Fibroblast of the aortic adventitia (primary cell): Measurements from ENCODE around the gene ENGASE. TPM values are rescaled to one million over a fixed set of nuclear protein-coding genes. Genes with fewer than 3 reads are reported as not detected.

Experiments used
- DNase-seq: peaks from one replicate; pipeline ENCODE4 v3.0.0-alpha.2; 2010; ENCODE audit warnings: low read depth
- H3K4me3 ChIP-seq: 2 replicates; pipeline ENCODE4 v1.5.1; 2011; ENCODE audit warnings: low read depth, mild to moderate bottlenecking, control low read depth, low read length, moderate library complexity
- total RNA-seq: library from RNA; depleted of rRNA; stranded (reverse); fragments of >200 nt; gene quantifications from 2 replicates; pipeline ENCODE4 v1.2.3, GENCODE V29; 2012; ENCODE audit warnings: low replicate concordance
- TF ChIP-seq, protein P1 (sequence below): IDR thresholded peaks from 2 replicates; pipeline ENCODE4 v1.5.1; 2011; ENCODE audit warnings: mild to moderate bottlenecking, low read length, control low read depth, inconsistent platforms; ENCODE audit not compliant: insufficient read depth

Gene ENGASE
- total RNA-seq, 1 donor: 8.4 TPM

- TF ChIP-seq, protein P1, sequence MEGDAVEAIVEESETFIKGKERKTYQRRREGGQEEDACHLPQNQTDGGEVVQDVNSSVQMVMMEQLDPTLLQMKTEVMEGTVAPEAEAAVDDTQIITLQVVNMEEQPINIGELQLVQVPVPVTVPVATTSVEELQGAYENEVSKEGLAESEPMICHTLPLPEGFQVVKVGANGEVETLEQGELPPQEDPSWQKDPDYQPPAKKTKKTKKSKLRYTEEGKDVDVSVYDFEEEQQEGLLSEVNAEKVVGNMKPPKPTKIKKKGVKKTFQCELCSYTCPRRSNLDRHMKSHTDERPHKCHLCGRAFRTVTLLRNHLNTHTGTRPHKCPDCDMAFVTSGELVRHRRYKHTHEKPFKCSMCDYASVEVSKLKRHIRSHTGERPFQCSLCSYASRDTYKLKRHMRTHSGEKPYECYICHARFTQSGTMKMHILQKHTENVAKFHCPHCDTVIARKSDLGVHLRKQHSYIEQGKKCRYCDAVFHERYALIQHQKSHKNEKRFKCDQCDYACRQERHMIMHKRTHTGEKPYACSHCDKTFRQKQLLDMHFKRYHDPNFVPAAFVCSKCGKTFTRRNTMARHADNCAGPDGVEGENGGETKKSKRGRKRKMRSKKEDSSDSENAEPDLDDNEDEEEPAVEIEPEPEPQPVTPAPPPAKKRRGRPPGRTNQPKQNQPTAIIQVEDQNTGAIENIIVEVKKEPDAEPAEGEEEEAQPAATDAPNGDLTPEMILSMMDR: no peak
- no peak overlapping the region for H3K4me3 ChIP-seq
- DNase-seq: no peak
These were observed 5.7 kb downstream of the ENGASE start for GRCh38 chr17:79080349-79080748.

DNA sequence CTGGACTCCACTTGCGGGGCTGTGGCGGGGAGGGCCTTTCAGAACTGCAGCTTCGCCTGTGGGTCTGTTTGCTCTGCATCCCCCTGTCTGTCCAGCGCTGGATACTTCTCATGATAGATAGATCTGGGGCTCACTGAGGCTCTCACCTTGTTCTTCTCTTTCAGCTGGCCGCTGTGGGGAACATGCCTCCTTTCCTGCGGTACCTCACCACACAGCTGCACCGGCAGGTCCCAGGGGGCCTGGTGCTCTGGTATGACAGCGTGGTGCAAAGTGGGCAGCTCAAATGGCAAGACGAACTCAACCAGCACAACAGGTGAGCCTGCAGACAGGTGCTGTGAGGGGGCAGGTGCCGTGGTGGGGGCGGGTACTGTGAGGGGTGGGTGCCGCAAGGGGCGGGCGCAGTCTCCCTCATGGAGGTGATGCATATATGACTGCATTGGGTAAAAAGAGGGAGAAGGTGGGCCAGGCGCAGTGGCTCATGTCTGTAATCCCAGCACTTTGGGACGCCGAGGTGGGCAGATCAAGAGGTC lies 6.2 kb downstream of the ENGASE start:
- no peak overlapping the region for H3K4me3 ChIP-seq
- TF ChIP-seq, protein P1: no peak
- DNase-seq: no peak

DNA sequence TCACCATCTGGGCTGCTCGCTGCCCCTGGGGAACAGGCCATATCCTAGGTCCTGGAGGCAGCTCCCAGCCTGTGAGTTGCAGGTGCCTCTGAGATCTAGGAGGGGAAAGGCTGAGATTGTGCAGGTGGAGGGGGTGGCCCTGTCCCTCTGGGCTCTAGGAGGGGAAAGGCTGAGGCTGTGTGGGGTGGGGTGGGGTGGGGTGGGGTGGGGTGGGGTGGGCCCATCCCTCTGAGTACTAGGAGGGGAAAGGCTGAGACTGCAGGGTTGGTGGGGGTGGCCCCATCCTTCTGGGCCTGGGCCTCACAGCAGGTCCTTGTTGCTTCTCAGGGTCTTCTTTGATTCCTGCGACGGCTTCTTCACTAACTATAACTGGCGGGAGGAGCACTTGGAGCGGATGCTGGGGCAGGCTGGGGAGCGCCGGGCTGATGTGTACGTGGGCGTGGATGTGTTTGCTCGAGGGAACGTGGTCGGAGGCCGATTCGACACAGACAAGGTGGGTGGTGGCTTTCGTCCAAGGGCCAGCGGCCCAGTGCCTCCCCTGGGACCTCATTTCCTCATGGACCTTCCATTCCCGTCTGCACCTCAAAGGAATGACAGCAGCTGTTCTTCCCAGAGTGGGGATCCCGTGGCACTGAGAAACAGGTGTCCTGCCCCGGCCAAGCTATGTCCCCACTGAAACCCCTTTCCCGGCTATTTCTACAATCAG lies 7.1 kb downstream of the ENGASE start:
- no peak for DNase-seq
- TF ChIP-seq, protein P1: no peak
- H3K4me3 ChIP-seq: no peak overlapping the region

- peak; percentile 12 for DNase-seq
- TF ChIP-seq, protein P1: peak; percentile 85
- H3K4me3 ChIP-seq: no peak overlapping the region
These were observed 7.9 kb downstream of the ENGASE start for GRCh38 chr17:79082311-79083190.

DNA sequence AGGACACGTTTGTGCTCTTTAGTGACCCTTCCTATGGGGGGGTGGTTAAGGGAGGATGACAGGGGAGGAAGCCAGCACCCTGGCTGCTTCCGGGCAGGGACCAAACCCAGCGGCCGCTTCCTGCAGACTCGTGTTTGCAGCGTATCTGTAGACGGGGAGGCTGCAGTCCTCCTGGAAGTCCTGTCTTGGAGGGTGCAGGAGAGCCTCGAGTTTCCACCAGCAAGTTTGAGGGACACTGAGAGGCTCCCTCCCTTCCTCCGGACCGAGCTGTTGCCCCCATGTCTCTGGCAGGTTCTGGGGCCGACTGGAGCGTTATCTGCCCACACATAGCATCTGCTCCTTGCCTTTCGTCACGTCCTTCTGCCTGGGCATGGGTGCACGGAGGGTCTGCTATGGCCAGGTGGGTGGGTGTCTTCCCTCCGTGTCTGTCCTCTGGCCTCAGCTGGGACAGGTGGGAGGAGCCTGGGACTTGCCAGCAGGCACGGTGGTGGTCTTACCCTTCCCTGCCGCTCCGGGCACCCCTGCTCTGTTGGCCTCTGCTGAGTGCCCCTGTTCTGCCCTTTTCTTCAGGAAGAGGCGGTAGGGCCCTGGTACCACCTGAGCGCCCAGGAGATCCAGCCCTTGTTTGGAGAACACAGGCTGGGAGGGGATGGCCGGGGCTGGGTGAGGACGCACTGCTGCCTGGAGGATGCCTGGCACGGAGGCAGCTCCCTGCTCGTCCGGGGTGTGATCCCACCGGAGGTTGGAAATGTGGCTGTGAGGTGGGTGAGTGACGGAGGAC lies 8.8 kb downstream of the ENGASE start:
- DNase-seq: no peak
- TF ChIP-seq, protein P1: no peak
- H3K4me3 ChIP-seq: no peak overlapping the region
